Measurements from ENCODE around the gene RGS2. TPM values are rescaled to one million over a fixed set of nuclear protein-coding genes. Genes with fewer than 3 reads are reported as not detected.

RGS2 gene
- total RNA-seq, 3 donors from 2014 or later = 45.9 to 753 (median 49.0) TPM

- H3K4me3 ChIP-seq = no peak overlapping the region
These were observed 3.8 kb downstream of the RGS2 start for GRCh38 chr1:192812420-192813209.

GRCh38 chr1:192814805-192815204, 6.0 kb downstream of the RGS2 start:
- H3K4me3 ChIP-seq = no peak overlapping the region
- H3K9me3 ChIP-seq = no peaks in the 10 kb centered on the region
- no peak overlapping the region for H3K27ac ChIP-seq
- DNase-seq (ENCODE audit: low spot score in 2 of 2) = no peak
- intact Hi-C loops (cut with DNase I; ENCODE audit: low total_unique reads) = no loop called here
- no peaks in the 10 kb centered on the region for H3K27me3 ChIP-seq
- no peaks in the 10 kb centered on the region for H3K36me3 ChIP-seq
- H3K4me1 ChIP-seq = no peaks in the 10 kb centered on the region
- TF ChIP-seq POLR2AphosphoS5 (IDR thresholded peaks at IDR 0.05) = no peak
- TF ChIP-seq POLR2A (IDR thresholded peaks at IDR 0.05) = no peak
- TF ChIP-seq CTCF (IDR thresholded peaks at IDR 0.05) = no peak

More at GRCh38 chr1:192812420-192813209, 3.8 kb downstream of the RGS2 start:
- intact Hi-C loops (cut with DNase I; ENCODE audit: low total_unique reads) = no loop called here
- no peaks in the 10 kb centered on the region for H3K36me3 ChIP-seq
- no peaks in the 10 kb centered on the region for H3K4me1 ChIP-seq
- no peaks in the 10 kb centered on the region for H3K9me3 ChIP-seq
- no peak for DNase-seq (ENCODE audit: low spot score in 2 of 2)
- H3K27me3 ChIP-seq = no peaks in the 10 kb centered on the region
- TF ChIP-seq CTCF (IDR thresholded peaks at IDR 0.05) (no peak), POLR2AphosphoS5 (IDR thresholded peaks at IDR 0.05) (no peak), POLR2A (IDR thresholded peaks at IDR 0.05) (no peak)
- H3K27ac ChIP-seq = no peak overlapping the region

GRCh38 chr1:192817246-192817645, 8.4 kb downstream of the RGS2 start:
- intact Hi-C loops (cut with DNase I; ENCODE audit: low total_unique reads) = no loop called here

GRCh38 chr1:192821296-192821695, 12.5 kb downstream of the RGS2 start:
- Histone ChIP-seq H3K4me3 (no peak overlapping the region), H3K36me3 (no peaks in the 10 kb centered on the region), H3K9me3 (no peaks in the 10 kb centered on the region), H3K27me3 (no peaks in the 10 kb centered on the region), H3K4me1 (no peaks in the 10 kb centered on the region), H3K27ac (no peak overlapping the region)
- DNase-seq (ENCODE audit: low spot score in 2 of 2) = no peak
- TF ChIP-seq CTCF (IDR thresholded peaks at IDR 0.05) (no peak), POLR2AphosphoS5 (IDR thresholded peaks at IDR 0.05) (no peak), POLR2A (IDR thresholded peaks at IDR 0.05) (no peak)
- intact Hi-C loops (cut with DNase I; ENCODE audit: low total_unique reads) = no loop called here

More at GRCh38 chr1:192817246-192817645, 8.4 kb downstream of the RGS2 start:
- Histone ChIP-seq H3K36me3 (no peaks in the 10 kb centered on the region), H3K4me1 (no peaks in the 10 kb centered on the region), H3K4me3 (no peak overlapping the region), H3K9me3 (no peaks in the 10 kb centered on the region), H3K27me3 (no peaks in the 10 kb centered on the region), H3K27ac (no peak overlapping the region)
- TF ChIP-seq POLR2AphosphoS5 (IDR thresholded peaks at IDR 0.05) (no peak), POLR2A (IDR thresholded peaks at IDR 0.05) (no peak), CTCF (IDR thresholded peaks at IDR 0.05) (no peak)
- DNase-seq (ENCODE audit: low spot score in 2 of 2) = no peak

- intact Hi-C loops (cut with DNase I; ENCODE audit: low total_unique reads) = no loop called here
- H3K9me3 ChIP-seq = no peaks in the 10 kb centered on the region
- H3K27me3 ChIP-seq = no peaks in the 10 kb centered on the region
- H3K4me3 ChIP-seq = no peak overlapping the region
- no peaks in the 10 kb centered on the region for H3K4me1 ChIP-seq
- DNase-seq (ENCODE audit: low spot score in 2 of 2) = no peak
- H3K27ac ChIP-seq = no peak overlapping the region
- H3K36me3 ChIP-seq = no peaks in the 10 kb centered on the region
- no peak for TF ChIP-seq CTCF (IDR thresholded peaks at IDR 0.05)
- no peak for TF ChIP-seq POLR2A (IDR thresholded peaks at IDR 0.05)
- TF ChIP-seq POLR2AphosphoS5 (IDR thresholded peaks at IDR 0.05) = no peak
These were observed 15.7 kb downstream of the RGS2 start for GRCh38 chr1:192824511-192824910.
